HG02981 (cell line): ENCODE measurements around the gene IP6K3.

Source experiments
- ATAC-seq: cut with Tn5 transposase; IDR thresholded peaks from one replicate; pipeline ENCODE4 v1.9.1; 2021; ENCODE audit warnings: mild to moderate bottlenecking, moderate library complexity; ENCODE audit not compliant: unreplicated experiment

The IP6K3 gene

GRCh38 chr6:33725891-33726673, 20.6 kb downstream of the IP6K3 start:
- ATAC-seq, result no peak

DNA sequence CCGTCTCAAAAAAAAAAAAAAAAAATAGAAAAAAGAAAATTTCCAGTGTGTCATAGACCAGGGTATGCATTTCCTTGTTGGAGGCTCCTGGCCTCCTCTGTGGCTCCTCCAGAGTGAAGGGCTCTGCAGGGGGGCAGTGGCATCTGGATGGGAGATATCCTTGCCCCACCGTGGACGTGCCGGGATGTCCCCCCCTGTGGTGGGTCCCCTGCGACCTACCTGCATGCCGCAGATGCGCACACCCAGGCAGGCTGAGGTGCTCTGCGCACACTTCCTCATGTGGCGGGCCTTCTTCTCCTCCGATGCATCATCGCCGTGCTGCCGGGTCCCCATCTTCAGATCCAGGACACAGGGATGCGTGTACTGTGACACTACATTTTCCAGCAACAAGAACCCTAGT, 21.5 kb downstream of the IP6K3 start:
- no peak for ATAC-seq

DNA sequence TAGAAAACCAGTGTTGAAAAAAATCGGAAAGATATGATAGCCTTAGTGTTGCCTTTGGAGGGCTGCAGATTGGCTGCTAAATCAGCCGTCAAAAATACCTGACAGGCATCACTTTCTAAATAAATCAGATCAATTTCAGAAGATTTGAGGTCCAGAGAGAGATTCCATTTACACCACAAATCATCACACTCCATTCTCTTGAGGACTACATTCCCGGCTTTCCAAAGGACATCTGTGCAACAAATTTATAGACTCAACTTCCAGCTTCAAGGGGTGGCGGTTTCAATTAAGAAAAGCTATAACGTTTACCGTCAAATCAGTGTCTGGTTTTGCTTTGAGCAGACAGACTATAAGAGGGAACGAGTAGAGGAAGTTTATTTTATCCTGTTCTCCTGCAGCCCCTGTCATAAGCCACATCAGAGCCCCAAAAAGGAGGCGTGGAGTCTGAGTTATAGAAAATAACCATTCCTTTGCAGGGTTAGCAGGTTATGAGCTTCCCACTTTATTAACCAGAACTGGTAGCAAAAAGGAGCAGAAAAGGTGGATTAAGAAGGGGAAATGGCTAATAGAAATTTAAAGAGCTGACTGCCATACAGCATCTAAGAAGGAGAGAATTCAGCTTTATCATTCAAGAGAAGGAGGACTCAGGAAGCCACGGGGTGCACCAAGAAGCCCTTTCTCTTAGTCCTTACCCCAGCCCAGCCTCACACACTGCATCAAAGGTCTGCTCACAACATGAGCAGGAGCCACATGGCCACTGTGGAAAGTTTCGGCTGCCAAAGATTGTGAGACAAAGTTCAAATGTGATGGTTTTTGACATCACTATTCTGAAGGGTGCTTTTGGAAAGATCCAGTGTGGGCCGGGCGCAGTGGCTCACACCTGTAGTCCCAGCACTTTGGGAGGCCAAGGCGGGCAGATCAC, 22.3 kb downstream of the IP6K3 start:
- ATAC-seq, result no peak

GRCh38 chr6:33723371-33724085, 23.2 kb downstream of the IP6K3 start:
- ATAC-seq, result no peak

GRCh38 chr6:33722103-33722623, 24.5 kb downstream of the IP6K3 start:
- ATAC-seq, result no peak

- no peak for ATAC-seq
Measured at GRCh38 chr6:33721508-33721907, 25.2 kb downstream of the IP6K3 start.

DNA sequence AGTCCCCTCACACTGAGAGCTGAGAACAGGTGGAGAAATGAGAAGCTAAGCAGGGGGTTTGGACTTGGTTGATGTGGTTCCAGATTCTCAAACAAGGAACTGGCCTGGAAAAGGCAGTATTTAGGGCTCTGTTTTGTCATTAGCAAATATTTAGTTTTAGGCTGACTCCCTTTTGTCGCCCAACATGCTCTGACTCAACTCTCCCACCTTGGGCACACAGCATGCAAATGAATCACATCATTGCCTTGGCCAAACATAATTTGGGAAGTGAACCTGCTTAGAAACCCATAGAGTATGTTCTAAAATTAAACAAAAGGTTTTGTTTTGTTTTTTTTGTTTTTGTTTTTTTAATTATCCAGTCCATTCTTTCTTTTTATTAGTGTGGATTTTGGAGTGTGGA, 25.7 kb downstream of the IP6K3 start:
- no peak for ATAC-seq

DNA sequence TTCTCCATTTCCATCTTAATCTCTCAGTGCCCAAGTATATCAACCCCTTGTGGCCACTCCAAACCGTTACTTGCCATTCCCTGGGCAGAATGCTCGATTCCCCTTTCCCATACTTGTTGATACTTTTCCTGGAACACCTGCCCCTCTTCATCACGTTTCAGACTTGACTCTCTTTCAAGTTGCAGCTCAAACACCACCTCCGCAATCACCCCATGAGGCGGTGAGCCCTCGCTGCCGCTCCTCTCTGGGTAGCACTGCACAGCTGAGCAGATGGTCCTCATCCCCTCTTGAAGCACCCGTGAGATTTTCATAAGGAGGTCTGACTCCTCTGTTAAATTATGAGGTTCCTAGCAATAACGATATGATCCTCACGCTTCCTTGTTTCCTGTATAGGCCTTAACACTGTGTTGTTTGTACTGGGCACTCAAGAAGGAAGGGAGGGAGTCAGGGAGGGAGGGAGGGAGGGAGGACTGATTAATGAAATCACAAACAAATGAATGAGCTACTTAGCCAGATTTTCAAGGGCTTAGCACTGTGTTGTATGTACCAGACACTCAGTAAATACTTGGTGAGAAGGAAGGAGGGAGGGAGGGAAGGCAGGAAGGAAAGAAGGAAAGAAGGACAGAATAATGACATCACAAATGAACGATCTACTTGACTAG, 27.2 kb downstream of the IP6K3 start:
- no peak for ATAC-seq

- ATAC-seq, result no peak
Measured at GRCh38 chr6:33718713-33719112, 28.0 kb downstream of the IP6K3 start.

DNA sequence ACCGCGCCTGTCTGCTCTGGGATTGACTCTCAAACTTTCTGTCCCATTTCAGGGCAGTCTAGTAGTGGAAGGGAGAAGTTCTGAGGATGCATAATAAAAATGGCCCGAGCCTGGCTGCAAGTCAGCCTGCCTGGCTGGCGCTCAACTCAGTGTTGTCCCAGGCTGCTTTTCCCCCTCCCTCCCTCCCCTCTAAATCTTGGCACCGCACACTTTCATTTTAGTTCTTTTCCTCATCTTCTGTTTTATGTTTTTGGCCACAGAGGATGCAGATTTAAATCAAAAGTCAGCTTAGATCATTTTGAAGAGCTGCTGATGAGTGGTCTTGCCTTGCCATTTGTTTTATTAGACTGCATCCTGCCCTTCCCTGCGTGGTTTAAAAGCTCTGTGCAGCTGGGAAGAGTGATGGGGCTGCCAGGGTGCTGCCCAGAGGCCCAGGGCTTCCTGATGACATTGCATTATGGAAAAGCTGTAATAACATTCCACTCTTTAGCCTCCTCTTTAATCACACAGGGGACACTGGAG, 28.7 kb downstream of the IP6K3 start:
- no peak for ATAC-seq

DNA sequence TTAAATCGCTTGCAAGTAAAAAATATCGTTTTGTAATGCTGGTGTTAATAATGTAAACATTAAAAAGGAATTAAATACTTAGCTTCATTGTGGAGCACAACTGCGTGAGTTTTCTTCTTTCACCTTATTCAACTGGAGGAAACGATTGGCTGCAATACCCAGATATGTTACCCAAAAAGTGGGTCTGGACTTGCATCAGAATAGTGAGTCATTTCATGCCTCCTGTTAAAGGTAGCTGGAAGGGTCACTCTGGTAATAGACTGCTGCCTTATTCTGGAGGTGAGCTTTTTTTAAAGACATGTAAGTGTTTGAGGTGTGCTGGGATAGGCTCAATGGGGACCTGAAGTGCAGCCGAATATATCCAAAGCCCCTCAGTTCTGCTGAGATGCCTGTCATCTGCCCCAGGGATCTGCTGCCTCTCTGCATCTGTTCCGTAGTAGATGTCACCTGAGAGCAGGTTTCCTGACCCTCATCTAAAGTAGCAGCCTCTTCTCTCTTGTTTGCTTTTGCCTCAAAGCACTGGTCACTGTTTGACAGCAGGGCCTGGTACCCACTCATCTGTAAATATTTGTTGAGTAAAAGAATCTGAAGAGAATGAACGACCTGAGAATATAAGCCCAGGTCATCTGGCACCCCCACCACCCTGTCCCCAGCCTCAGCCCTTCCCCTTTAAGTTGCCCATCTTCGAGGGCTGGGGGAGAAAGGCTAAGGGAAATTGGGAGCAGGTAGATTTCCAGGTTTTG, 29.6 kb downstream of the IP6K3 start:
- ATAC-seq, result no peak

- ATAC-seq, result no peak
Measured at GRCh38 chr6:33716379-33716778, 30.3 kb downstream of the IP6K3 start.

DNA sequence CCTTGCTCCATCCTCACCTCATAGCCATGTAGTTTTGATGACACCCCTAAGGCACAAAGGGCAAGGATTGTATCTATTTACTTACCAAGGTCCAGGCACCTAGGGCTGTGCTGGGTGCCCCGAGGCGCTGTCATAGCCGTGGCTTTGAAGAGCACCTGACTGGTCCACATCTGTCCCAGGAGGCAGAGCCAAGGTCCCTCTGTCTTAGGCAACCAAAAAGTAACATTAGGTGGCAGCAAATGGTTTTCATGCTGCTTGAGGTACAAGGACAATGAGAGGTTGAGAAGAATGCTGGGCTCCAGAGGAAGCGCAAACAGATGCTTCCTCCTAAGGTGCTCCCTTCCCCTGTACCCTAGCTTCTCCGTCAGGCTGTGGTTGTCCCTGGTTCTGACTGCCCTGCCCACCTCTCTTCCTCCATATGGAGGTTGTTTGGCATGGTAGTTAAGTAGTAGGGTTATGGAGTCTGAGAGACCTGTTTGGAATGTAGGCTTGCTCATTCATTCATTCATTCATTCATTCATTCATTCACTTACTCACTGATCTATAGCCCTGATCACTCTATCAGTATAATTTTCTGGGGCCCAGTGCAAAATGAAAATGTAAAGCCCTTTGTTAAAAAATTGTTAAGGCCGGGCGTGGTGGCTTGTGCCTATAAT, 32.2 kb downstream of the IP6K3 start:
- no peak for ATAC-seq

GRCh38 chr6:33713786-33714185, 32.9 kb downstream of the IP6K3 start:
- no peak for ATAC-seq

DNA sequence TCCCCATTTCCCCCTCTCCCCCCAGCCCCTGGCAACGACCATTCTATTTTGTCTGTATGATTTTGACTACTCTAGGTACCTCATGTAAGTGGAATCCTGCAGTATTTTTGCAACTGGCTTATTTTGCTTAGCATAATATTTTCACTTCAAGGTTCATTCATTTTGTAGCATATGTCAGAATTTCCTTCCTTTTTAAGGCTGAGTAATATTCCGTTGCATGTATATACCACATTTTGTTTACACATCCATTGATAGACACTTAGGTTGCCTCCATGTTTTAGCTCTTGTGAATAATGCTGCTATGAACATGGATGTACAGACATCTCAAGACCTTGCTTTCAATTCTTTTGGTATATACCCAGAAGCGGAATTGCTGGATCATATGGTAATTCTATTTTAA, 33.8 kb downstream of the IP6K3 start:
- ATAC-seq, result no peak

GRCh38 chr6:33711140-33712129, 35.3 kb downstream of the IP6K3 start, which contains the start of gene UQCC2:
Gene UQCC2 (minus strand): TSS chr6:33711700. CDS start chr6:33711686, 14 bp downstream.
- ATAC-seq, result peak; percentile 76

- ATAC-seq, result no peak
Measured at GRCh38 chr6:33710296-33711121, 36.2 kb downstream of the IP6K3 start.
